MM.1S (cell line): ENCODE measurements around the gene ADAMTS19.

ENCODE experiments used
- CTCF ChIP-seq: fragments of 300-600 bp; sonication (generic); IDR thresholded peaks from 2 replicates; pipeline ENCODE4 v1.5.1; 2016; ENCODE audit warnings: antibody characterized with exemption, low read length, mixed read lengths
- EZH2 ChIP-seq: fragments of 300-600 bp; sonication (generic); optimal IDR thresholded peaks from 2 replicates; pipeline ENCODE3; 2017; ENCODE audit warnings: low read depth, mild to moderate bottlenecking, antibody characterized with exemption, low read length, mixed read lengths

- peak; percentile 9; the same call in 1 of the 2 replicates for TF ChIP-seq CTCF
- no peak for TF ChIP-seq EZH2
These were observed 238.6 kb downstream of the ADAMTS19 start for GRCh38 chr5:129698661-129699060.
